GM12878 (cell line): ENCODE measurements around the gene CADPS. TPM values are rescaled to one million over a fixed set of nuclear protein-coding genes. Genes with fewer than 3 reads are reported as not detected.

Experiments used
- ATAC-seq: fragments of 200-7000 bp; cut with Tn5 transposase; 3 replicates; pipeline ENCODE4 v1.9.1; 2020; ENCODE audit warnings: mild to moderate bottlenecking, moderate library complexity
- BruUV-seq: library from RNA; stranded (reverse); fragments of 400-500 nt; replicated peaks from 2 replicates; lab custom pipeline; 2021; lab: Mats Ljungman, UMichigan
- CTCF ChIA-PET: fragments of 300-600 bp; sonication (Branson Sonifier 250); formaldehyde crosslinking; extraction: SDS; loops from one replicate; lab custom pipeline; 2021; ENCODE audit warnings: inconsistent platforms; lab: Yijun Ruan, JAX
- POLR2A ChIA-PET: fragments of 350-600 bp; formaldehyde crosslinking; extraction: SDS; loops from one replicate; lab custom pipeline; 2021; ENCODE audit warnings: inconsistent platforms; lab: Charles Lee
- RAD21 ChIA-PET: fragments of 300-600 bp; sonication (Branson Sonifier 250); formaldehyde crosslinking; loops from one replicate; lab custom pipeline; 2023; ENCODE audit warnings: antibody characterized with exemption; ENCODE audit not compliant: unreplicated experiment; lab: Charles Lee
- SMC1A ChIA-PET: fragments of 300-600 bp; sonication (Branson Sonifier 250); formaldehyde crosslinking; loops from one replicate; lab custom pipeline; 2023; ENCODE audit not compliant: unreplicated experiment, uncharacterized antibody; lab: Charles Lee
- DNase-seq: peaks from one replicate; pipeline ENCODE4 v3.0.0-alpha.2; 2011; ENCODE audit warnings: low read depth, low spot score
- FAIRE-seq: peaks from 3 replicates; lab custom pipeline; 2011; peaks lifted over from hg19 to GRCh38; lab: Jason Lieb, UNC
- H2AFZ ChIP-seq: 2 replicates; pipeline ENCODE4 v1.6.0; 2011; ENCODE audit warnings: low read depth, low read length, control low read depth; ENCODE audit not compliant: control insufficient read depth
- H3K27ac ChIP-seq: 2 replicates; pipeline ENCODE4 v1.5.1; 2011; ENCODE audit warnings: control low read depth; ENCODE audit not compliant: control insufficient read depth, insufficient read depth
- H3K27me3 ChIP-seq, 2 experiments: replicated peaks in 1 of 2; 2 replicates each; pipeline versions ENCODE4 v1.6.0 to v1.6.1; 2011; ENCODE audit warnings: low read length in 1 of 2; ENCODE audit not compliant: control insufficient read depth in 2 of 2, insufficient read depth in 2 of 2
- H3K36me3 ChIP-seq, 2 experiments: 2 replicates each; pipeline ENCODE4 v1.5.1; 2011; ENCODE audit warnings: low read length in 1 of 2; ENCODE audit not compliant: control insufficient read depth in 2 of 2, insufficient read depth in 2 of 2
- H3K4me1 ChIP-seq: 2 replicates; pipeline ENCODE4 v1.6.1; 2011; ENCODE audit warnings: mild to moderate bottlenecking, low read length, moderate library complexity, mixed read lengths; ENCODE audit not compliant: control insufficient read depth, insufficient read depth
- H3K4me2 ChIP-seq: 2 replicates; pipeline ENCODE4 v1.6.0; 2011; ENCODE audit warnings: control low read depth; ENCODE audit not compliant: control insufficient read depth, insufficient read depth
- H3K4me3 ChIP-seq: fragments of 200-600 bp; sonication (generic); 2 replicates; pipeline ENCODE4 v1.5.1; 2016
- H3K79me2 ChIP-seq: 2 replicates; pipeline ENCODE4 v1.6.0; 2011; ENCODE audit warnings: low read length; ENCODE audit not compliant: control insufficient read depth, insufficient read depth
- H3K9ac ChIP-seq: 2 replicates; pipeline ENCODE4 v1.8.0; 2011; ENCODE audit warnings: low read length, control low read depth, mixed read lengths; ENCODE audit not compliant: control insufficient read depth, insufficient read depth
- H3K9me3 ChIP-seq: replicated peaks from 3 replicates; pipeline ENCODE4 v1.5.1; 2011; ENCODE audit warnings: mild to moderate bottlenecking, low read length; ENCODE audit not compliant: control insufficient read depth, insufficient read depth
- H4K20me1 ChIP-seq: 2 replicates; pipeline ENCODE4 v1.6.0; 2011; ENCODE audit not compliant: control insufficient read depth, insufficient read depth
- ETV6 ChIP-seq, 2 experiments: fragments of 450-650 bp in 1 of 2; IDR thresholded peaks in 1 of 2; conservative IDR thresholded peaks in 1 of 2; 2 replicates each; pipeline ENCODE4 v1.6.1; 2014; ENCODE audit warnings: antibody characterized with exemption in 1 of 2, borderline replicate concordance in 1 of 2, low read depth in 1 of 2, mild to moderate bottlenecking in 1 of 2, moderate library complexity in 1 of 2
- IRF4 ChIP-seq: IDR thresholded peaks from 2 replicates; pipeline ENCODE4 v1.6.1; 2011; ENCODE audit warnings: low read depth, low read length
- IRF5 ChIP-seq: fragments of 450-650 bp; IDR thresholded peaks from 2 replicates; pipeline ENCODE4 v1.6.1; 2017; ENCODE audit warnings: borderline replicate concordance
- NBN ChIP-seq: fragments of 450-650 bp; IDR thresholded peaks from 2 replicates; pipeline ENCODE4 v1.6.1; 2016
- NFIC ChIP-seq: IDR thresholded peaks from 2 replicates; pipeline ENCODE4 v1.6.1; 2012; ENCODE audit warnings: low read depth, mild to moderate bottlenecking, inconsistent platforms, low read length, moderate library complexity
- SMC3 ChIP-seq: IDR thresholded peaks from 2 replicates; pipeline ENCODE4 v1.6.1; 2011; ENCODE audit warnings: low read length, improper control_type of control experiment, borderline replicate concordance
- SUPT20H ChIP-seq: IDR thresholded peaks from 2 replicates; pipeline ENCODE4 v1.6.1; 2011; ENCODE audit warnings: low read depth, mild to moderate bottlenecking, low read length, moderate library complexity, borderline replicate concordance; ENCODE audit not compliant: control insufficient read depth
- ZSCAN29 ChIP-seq: fragments of 450-650 bp; IDR thresholded peaks from 2 replicates; pipeline ENCODE4 v1.6.1; 2017; ENCODE audit warnings: mild to moderate bottlenecking, moderate library complexity
- WGBS: methylation state at CpG from one replicate; pipeline ENCODE4 v1.1.6; 2016; ENCODE audit warnings: low lambda C conversion rate; ENCODE audit not compliant: insufficient replicate concordance, insufficient coverage; ENCODE audit errors: missing lambda C conversion rate; 5-methylcytosine and 5-hydroxymethylcytosine counted together
- in situ Hi-C: fragments of 300-500 bp; cut with MboI; formaldehyde crosslinking; loops from 9 replicates; pipeline ENCODE4 v1.14.3; 2018; ENCODE audit warnings: mixed read lengths
- intact Hi-C: fragments of 100-400 bp; cut with micrococcal nuclease; formaldehyde crosslinking; loops from one replicate; pipeline ENCODE4 v1.14.2; 2022; ENCODE audit not compliant: unreplicated experiment
- polyA plus RNA-seq, 11 experiments: library from polyadenylated mRNA; depleted of rRNA in 4 of 11; unstranded in 6 of 11; stranded (reverse) in 5 of 11; fragments of >200 nt; fragmentation: Nextera tagmentation in 4 of 11; fragmentation: Illumina TruSeq in 1 of 11; extraction: Ambion mirVana in 4 of 11; extraction: Trizol in 1 of 11; gene quantifications; 1 replicate in 1 of 11; 2 replicates in 10 of 11; pipeline versions ENCODE4 v1.2.1 to v1.2.3, GENCODE V29; 2011 to 2016; ENCODE audit warnings: inconsistent platforms in 2 of 11, missing spikeins in 2 of 11, low read depth in 1 of 11
- total RNA-seq, 4 experiments: library from RNA; depleted of rRNA in 3 of 4; stranded (reverse); fragments of >200 nt in 3 of 4; fragmentation: Illumina TruSeq in 1 of 4; extraction: Trizol in 1 of 4; gene quantifications; 2 replicates each; pipeline versions ENCODE4 v1.2.1 to v1.2.3, GENCODE V29; 2013 to 2021

The CADPS gene
- total and polyA plus RNA-seq, 10 of the 15 experiments (the other 5 are each of a cell fraction or from before 2014, with no cell fraction given): 0.20 TPM; not detected in 9

GRCh38 chr3:62727981-62728380 is 147.2 kb downstream of the CADPS start:
- SMC1A ChIA-PET: interaction anchor here (1.5 kb wide), 1 partner anchor 13 kb away, joined by 5 read pairs; no protein-coding TSS in a partner anchor
- H3K4me2 ChIP-seq: no peak overlapping the region
- H3K4me3 ChIP-seq: no peak overlapping the region
- no peak overlapping the region for H2AFZ ChIP-seq
- H3K9me3 ChIP-seq: no peaks in the 10 kb centered on the region
- H3K4me1 ChIP-seq: no peaks in the 10 kb centered on the region
- in situ Hi-C loops: no loop called here
- no peaks in the 10 kb centered on the region for H3K79me2 ChIP-seq
- no peaks in the 10 kb centered on the region; a peak in 1 of 4 replicates for H3K27me3 ChIP-seq
- TF ChIP-seq ETV6 (conservative IDR thresholded peaks at IDR 0.05 in 1 of 2, IDR thresholded peaks at IDR 0.05 in 1 of 2; ENCODE audit: borderline replicate concordance in 1 of 2, low read depth in 1 of 2) (0 out of 4 replicates have a peak, but pooled peaks of 1 of the 2 experiments have one; percentile 11), SMC3 (no peak), NFIC (no peak), ZSCAN29 (no peak), SUPT20H (no peak), IRF5 (no peak), NBN (no peak), IRF4 (no peak)
- TF ChIP-seq, all 136 proteins: peak for 1
- no TSS peak for BruUV-seq
- RAD21 ChIA-PET: no interaction called here
- CTCF ChIA-PET: interaction anchor here (1.0 kb wide), 1 partner anchor 12 kb away, joined by 3 read pairs; no protein-coding TSS in a partner anchor
- Histone ChIP-seq H3K9ac (no peak overlapping the region), H3K27ac (no peak overlapping the region), H3K36me3 (no peaks in the 10 kb centered on the region), H4K20me1 (no peaks in the 10 kb centered on the region)
- 2% methylated on average over 5 of the region's 5 CpGs for WGBS
- FAIRE-seq (no peak), DNase-seq (no peak), ATAC-seq (no peak)
- POLR2A ChIA-PET: no interaction called here
- intact Hi-C loops: no loop called here
